Measurements from ENCODE around the gene RHBDF1.
"Not testable (repeated sequence)": the region's sequence is repeated elsewhere in the genome, so short reads cannot be mapped to it uniquely, and the experiment has no call there.

RHBDF1 gene

DNA sequence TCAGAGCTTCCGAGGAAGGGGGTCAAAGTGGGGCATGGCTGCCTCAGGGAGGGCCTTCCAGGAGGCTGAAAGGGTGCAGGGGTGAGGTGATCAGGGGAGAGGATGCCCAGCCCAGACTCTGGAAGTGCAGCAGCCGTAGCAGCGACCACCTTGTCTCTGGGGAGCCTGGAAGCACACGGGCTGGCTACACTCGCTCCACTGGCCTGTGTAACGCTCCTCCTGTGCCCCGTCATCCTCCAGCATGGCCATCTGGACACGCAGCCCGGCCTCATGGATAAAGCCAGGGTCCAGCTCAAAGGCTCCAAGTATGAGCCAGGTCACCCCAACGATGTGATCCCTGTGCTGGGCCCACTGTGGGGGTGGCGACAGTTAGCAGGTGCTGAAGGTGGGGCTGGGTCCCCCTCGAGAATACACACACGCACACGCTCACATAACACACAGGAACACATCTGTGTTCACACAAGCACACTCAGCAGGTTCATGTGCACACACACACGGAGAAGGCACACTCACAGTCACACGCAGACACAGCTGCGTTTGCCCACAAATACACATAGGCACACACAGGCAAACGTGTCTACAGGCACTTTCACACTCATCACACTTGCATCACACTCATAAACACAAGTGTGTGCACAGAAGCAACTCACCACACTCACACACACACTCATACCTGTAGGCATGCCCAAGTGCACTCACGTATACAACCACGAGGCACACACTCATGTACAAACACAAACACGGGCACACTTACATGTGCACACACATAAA, 38.4 kb downstream of the RHBDF1 start:
- no peak for DNase-seq

DNA sequence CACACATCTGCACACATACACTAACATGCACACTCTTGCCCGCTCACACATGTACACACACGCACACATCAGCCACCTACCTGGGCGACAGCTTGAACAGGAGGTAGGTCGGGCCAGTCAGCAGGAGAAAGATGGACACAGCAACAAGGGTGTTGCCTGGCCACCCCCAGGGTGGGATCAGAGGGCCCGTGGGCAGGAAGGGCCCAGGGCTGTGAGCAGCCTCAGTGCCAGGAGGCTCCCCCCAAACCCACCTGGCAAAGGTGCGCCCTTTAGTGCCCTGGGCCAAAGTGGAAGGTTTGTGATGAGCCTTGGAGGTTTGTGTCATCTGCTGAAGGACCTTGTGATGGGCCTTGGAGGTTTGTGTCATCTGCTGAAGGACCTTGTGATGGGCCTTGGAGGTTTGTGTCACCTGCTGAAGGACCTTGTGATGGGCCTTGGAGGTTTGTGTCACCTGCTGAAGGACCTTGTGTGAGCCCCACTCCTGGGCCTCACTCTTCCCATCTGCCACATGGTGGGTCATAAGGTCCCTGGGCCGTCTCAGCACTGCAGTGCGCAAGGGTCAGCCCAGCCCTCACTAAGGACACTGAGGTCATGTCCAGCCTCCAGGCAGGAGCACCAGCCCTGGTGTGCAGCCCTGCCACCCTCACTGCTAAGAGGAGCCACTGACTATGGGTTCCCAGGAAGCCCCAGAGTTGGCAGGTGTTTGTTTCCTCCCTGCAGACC, 39.1 kb downstream of the RHBDF1 start:
- DNase-seq = not testable (repeated sequence)

DNA sequence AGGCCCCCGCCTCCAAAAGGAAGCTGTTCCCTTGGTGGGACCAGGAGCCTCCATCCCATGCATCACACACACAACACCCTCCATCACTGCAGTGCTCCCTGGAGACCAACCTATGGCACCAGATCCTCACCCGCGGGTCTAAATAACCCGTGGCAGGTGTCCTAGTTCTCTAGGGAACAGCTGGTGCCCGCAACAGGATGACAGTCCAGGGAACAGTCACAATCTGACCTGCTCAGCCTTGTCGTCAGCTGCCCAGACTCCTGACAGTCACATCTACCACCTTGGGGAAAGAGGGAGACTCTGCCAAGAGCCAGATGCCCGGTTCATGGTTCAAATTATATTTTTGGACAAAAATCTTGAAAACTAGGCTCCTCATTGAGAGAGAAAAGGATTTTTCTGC, 41.8 kb downstream of the RHBDF1 start:
- DNase-seq = not testable (repeated sequence)

DNA sequence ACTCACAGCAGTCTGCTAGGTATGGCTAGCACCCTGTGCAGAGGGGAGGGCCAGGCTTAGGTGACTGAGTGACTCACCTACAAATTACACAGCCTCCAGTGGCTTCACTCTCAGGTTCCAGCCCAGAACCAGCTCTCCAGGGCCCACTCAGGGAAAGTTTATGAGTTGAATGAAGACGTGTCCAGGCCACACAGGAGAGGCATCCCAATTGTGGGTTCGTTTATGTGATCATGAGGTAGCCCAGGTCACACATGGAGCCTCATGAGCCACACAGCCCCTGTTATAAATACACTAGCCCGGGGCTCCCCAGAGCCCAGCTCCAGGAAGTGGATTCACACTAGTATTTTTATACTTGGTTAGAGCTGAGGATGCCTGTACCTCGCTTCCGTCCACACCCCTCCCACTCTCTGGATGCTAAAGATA, 46.5 kb downstream of the RHBDF1 start:
- not testable (repeated sequence) for DNase-seq

DNA sequence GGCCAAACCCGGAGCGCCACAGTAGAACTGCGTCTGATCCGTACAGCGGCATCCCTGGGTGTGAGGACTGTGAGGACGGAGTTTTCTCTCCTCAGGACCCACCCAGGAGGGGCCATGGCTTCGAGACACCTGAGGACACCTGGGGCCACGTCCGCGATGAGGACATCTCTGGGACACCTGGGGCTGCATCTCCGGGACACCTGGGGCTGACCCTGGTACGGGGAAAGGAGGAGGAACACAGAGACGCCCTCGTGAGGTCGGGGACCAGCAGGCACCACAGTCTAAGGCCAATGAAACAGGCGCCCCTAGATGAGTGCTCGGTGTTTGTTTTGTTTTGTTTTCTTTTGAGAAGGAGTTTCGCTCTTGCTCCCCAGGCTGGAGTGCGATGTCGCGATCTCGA, 48.3 kb downstream of the RHBDF1 start:
- DNase-seq = not testable (repeated sequence)

DNA sequence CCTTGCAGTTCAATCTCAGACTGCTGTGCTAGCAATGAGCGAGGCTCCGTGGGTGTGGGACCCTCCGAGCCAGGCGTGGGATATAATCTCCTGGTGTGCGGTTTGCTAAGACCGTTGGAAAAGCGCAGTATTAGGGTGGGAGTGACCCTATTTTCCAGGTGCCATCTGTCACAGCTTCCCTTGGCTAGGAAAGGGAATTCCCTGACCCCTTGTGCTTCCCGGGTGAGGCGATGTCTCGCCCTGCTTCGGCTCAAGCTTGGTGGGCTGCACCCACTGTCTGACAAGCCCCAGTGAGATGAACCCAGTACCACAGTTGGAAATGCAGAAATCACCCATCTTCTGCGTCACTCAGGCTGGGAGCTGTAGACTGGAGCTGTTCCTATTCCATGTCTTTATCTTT, 51.5 kb downstream of the RHBDF1 start:
- not testable (repeated sequence) for DNase-seq

DNA sequence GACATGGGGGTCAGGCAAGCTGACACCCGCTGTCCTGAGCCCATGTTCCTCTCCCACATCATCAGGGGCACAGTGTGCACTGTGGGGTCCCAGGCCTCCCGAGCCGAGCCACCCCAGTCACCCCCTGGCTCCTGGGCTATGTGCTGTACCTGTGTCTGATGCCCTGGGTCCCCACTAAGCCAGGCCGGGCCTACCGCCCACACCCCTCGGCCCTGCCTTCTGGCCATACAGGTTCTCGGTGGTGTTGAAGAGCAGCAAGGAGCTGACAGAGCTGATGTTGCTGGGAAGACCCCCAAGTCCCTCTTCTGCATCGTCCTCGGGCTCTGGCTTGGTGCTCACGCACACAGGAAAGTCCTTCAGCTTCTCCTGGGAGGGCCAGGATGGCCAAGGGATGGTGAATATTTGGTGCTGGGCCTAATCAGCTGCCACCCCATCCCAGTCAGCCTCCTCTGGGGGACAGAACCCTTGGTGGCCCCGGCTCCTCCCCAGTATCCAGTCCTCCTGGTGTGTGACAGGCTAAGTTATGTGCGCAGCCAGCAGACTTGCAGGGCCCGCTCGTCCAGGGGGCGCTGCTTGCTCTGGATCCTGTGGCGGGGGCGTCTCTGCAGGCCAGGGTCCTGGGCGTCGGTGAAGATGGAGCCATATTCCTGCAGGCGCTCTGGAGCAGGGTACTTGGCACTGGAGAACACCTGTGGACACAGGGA, 55.2 kb downstream of the RHBDF1 start:
- DNase-seq = not testable (repeated sequence)

DNA sequence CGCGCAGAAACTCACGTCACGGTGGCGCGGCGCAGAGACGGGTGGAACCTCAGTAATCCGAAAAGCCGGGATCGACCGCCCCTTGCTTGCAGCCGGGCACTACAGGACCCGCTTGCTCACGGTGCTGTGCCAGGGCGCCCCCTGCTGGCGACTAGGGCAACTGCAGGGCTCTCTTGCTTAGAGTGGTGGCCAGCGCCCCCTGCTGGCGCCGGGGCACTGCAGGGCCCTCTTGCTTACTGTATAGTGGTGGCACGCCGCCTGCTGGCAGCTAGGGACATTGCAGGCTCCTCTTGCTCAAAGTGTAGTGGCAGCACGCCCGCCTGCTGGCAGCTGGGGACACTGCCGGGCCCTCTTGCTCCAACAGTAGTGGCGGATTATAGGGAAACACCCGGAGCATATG, 61.7 kb downstream of the RHBDF1 start:
- peak; percentile 82 for DNase-seq

DNA sequence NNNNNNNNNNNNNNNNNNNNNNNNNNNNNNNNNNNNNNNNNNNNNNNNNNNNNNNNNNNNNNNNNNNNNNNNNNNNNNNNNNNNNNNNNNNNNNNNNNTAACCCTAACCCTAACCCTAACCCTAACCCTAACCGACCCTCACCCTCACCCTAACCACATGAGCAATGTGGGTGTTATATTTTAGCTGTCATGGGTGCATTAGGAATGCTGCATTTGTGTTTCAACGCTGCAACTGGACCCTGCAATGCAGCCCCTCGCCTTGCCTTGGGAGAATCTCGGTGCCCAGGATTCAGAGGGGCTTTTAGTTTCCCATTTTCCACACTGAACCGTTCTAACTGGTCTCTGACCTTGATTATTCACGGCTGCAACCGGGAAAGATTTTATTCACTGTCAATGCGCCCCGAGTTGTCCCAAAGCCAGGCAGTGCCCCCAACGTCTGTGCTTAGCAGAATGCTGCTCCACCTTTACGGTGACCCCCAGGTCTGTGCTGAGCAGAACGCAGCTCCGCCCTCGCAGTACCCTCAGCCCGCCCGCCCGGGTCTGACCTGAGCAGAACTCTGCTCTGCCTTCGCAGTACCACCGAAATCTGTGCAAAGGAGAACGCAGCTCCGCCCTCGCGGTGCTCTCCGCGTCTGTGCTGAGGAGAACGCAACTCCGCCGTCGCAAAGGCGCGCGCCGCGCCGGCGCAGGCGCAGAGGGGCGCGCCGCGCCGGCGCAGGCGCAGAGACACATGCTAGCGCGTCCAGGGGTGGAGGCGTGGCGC, 62.3 kb downstream of the RHBDF1 start:
- DNase-seq = no peak

Data from NCI-H82 (cell line).